ENCODE results near the gene MRPS31.

GRCh38 chr13:40770934-40771618 lies at the start of gene MRPS31:
- TF ChIP-seq POLR2A (IDR thresholded peaks at IDR 0.05; ENCODE audit: low read length) (peak; percentile 93), GATA1 (IDR thresholded peaks at IDR 0.05; ENCODE audit: low read depth, low read length) (no peak)
